Progenitor cell of endocrine pancreas (in vitro differentiated cells): ENCODE data around the gene RELCH. TPM values are rescaled to one million over a fixed set of nuclear protein-coding genes. Genes with fewer than 3 reads are reported as not detected.

Experiments
- DNase-seq: peaks from one replicate; pipeline ENCODE4 v3.0.0; 2021; ENCODE audit warnings: low spot score; ENCODE audit not compliant: unreplicated experiment
- H3K27ac Mint-ChIP-seq: 2 replicates; pipeline ENCODE4 v1.8.0; 2021; ENCODE audit warnings: mild to moderate bottlenecking, moderate library complexity, mixed read lengths
- H3K27me3 Mint-ChIP-seq: 2 replicates; pipeline ENCODE4 v1.8.0; 2021; ENCODE audit warnings: mixed read lengths
- H3K36me3 Mint-ChIP-seq: 2 replicates; pipeline ENCODE4 v1.8.0; 2022; ENCODE audit warnings: mixed read lengths; ENCODE audit not compliant: insufficient read depth
- H3K4me1 Mint-ChIP-seq: 2 replicates; pipeline ENCODE4 v1.8.0; 2021; ENCODE audit warnings: low read depth, mixed read lengths
- H3K4me3 Mint-ChIP-seq: 2 replicates; pipeline ENCODE4 v1.8.0; 2021; ENCODE audit warnings: low read depth, mild to moderate bottlenecking, moderate library complexity, mixed read lengths
- H3K9me3 Mint-ChIP-seq: 2 replicates; pipeline ENCODE4 v1.8.0; 2021; ENCODE audit warnings: low read depth, mixed read lengths
- CTCF ChIP-seq: fragments of 200-600 bp; sonication (generic); IDR thresholded peaks from one replicate; pipeline ENCODE4 v1.5.0; 2021; ENCODE audit warnings: antibody characterized with exemption, mild to moderate bottlenecking; ENCODE audit not compliant: unreplicated experiment
- total RNA-seq: library from RNA; stranded (reverse); gene quantifications from 2 replicates; pipeline ENCODE4 v1.2.1, GENCODE V29; 2021

The RELCH gene
- total RNA-seq, 1 donor from 2014 or later, result 34.7 TPM

GRCh38 chr18:62324181-62324828 is 137.2 kb downstream of the RELCH start:
- peak overlapping the region; percentile 91 for H3K27ac Mint-ChIP-seq
- H3K9me3 Mint-ChIP-seq, result no peaks in the 10 kb centered on the region
- TF ChIP-seq CTCF, result no peak
- H3K4me1 Mint-ChIP-seq, result peaks cover 11% of the 10 kb centered on the region
- H3K36me3 Mint-ChIP-seq, result no peaks in the 10 kb centered on the region
- DNase-seq, result no peak
- peak overlapping the region; percentile 70 for H3K4me3 Mint-ChIP-seq
- H3K27me3 Mint-ChIP-seq, result peaks cover 70% of the 10 kb centered on the region

DNA sequence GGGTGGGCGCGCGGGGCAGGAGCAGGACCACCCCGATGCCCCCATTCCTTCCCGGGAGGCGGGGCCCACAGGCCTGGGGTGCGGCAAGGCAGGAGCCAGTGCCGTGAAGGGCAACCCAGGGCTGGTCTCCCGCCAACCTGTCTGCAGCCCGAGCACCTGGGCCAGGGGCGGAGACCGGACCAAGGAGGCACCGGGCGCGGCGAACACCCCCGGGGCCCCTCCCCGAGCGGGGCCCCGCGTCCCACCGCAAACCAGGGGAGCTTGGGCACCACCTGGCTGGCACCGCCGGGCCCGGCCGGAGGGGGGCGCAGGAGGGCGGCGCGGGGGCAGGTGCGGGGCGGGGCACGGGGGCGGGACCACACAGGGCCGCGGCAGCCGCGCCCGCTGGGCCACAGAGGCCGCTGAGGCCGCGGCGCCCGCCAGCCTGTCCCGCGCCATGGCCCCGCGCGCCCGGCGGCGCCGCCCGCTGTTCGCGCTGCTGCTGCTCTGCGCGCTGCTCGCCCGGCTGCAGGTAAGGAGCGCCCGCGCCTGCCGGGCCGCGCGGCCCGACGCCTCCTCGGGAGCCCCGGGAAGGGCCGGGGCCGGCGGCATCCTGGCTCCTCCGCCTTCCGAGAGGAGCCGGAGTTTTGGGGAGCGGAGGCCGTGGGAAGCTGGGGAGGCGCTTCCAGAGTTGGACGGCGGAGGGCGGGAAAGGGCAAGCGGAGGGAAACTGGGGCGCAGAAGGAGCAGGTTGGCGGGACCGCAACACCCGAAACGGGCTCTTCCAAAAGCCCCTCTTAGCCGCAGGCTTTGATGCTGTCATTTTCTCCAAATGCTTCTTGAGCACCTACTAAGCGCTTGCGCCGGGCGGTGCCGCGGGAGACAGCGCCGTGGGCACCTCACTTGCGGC is 138.1 kb downstream of the RELCH start, which contains the start of gene TNFRSF11A:
Gene TNFRSF11A (plus strand): TSS at position 394 of the 889 bp plus-strand sequence. CDS start 43 bp downstream, at position 437.
- Mint-ChIP-seq H3K36me3 (no peaks in the 10 kb centered on the region), H3K4me3 (peak within 1 kb of the TSS; percentile 70)
- DNase-seq, result peak; percentile 51

GRCh38 chr18:62325806-62326645 is 139.0 kb downstream of the RELCH start:
- no peak for TF ChIP-seq CTCF
- peak; percentile 26 for DNase-seq
- Mint-ChIP-seq H3K27me3 (peaks cover 79% of the 10 kb centered on the region), H3K4me3 (peak overlapping the region; percentile 63), H3K27ac (peak overlapping the region; percentile 84), H3K9me3 (no peaks in the 10 kb centered on the region), H3K4me1 (peaks cover 20% of the 10 kb centered on the region), H3K36me3 (no peaks in the 10 kb centered on the region)

More for the DNA sequence above, 138.1 kb downstream of the RELCH start, which contains the start of gene TNFRSF11A:
- H3K4me1 Mint-ChIP-seq, result peaks cover 16% of the 10 kb centered on the region
- H3K27me3 Mint-ChIP-seq, result peaks cover 78% of the 10 kb centered on the region
- peak within 1 kb of the TSS; percentile 91 for H3K27ac Mint-ChIP-seq
- TF ChIP-seq CTCF, result peak; percentile 62
- H3K9me3 Mint-ChIP-seq, result no peaks in the 10 kb centered on the region

GRCh38 chr18:62326646-62327348 is 139.7 kb downstream of the RELCH start:
- Mint-ChIP-seq H3K27me3 (peaks cover 80% of the 10 kb centered on the region), H3K4me3 (peak overlapping the region; percentile 63), H3K27ac (peak overlapping the region; percentile 54), H3K36me3 (no peaks in the 10 kb centered on the region), H3K4me1 (peaks cover 20% of the 10 kb centered on the region), H3K9me3 (no peaks in the 10 kb centered on the region)
- no peak for DNase-seq
- no peak for TF ChIP-seq CTCF
